ENCODE data around the gene LRRC75B. TPM values are rescaled to one million over a fixed set of nuclear protein-coding genes. Genes with fewer than 3 reads are reported as not detected.
"Not testable (repeated sequence)": the region's sequence is repeated elsewhere in the genome, so short reads cannot be mapped to it uniquely, and the experiment has no call there.

Gene LRRC75B
- polyA plus RNA-seq, 4 donors, result 25.8 to 41.2 (median 32.1) TPM

DNA sequence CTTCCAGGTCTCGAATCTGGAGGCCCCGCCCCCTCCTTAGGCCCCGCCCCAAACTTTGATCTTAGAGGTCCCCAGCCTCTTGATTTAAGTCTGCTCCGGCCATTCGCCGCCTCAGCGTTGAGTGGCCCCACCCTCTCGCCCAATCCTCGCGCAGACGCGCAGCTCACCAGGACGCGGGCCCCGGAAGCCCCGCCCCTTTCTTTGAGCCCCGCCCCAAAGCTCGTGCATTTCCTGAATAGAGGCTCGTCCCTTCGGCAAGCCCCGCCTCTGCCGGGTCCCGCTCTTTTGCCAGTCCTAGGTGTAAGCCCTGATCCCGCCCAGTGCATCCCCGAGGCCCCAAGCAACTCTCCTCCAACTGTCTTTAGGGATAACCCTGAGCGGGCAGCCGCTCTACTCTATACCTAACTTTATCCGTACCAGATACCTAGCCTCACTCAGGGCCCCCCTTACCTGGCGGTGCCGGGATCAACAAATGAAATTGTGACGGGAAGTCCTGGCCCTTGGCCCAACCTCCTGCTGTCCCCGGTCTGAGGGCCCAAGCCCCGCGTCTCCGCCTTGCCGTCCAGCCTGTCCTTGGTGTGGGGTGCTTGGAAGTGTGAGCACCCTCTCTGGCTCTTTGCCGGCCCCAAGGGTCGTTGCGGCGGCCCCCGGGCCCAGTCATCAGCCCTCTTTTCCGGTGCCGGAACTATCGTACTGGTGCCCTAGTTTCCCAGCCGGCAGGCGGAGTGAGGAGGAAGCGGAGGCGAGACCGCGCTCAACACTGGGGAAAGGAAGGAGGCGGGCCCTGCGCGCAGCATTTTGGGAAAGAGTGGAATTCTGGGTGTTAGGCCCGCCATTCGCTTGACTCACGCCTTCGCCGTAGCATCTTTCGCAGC lies 37.5 kb downstream of the LRRC75B start, which contains the start of gene SNRPD3:
TSS of gene SNRPD3 (plus strand) at position 835 of the 875 bp plus-strand sequence. CDS start 1,676 bp downstream, outside the sequence.
- DNase-seq (ENCODE audit: low read depth in 4 of 4, low spot score in 3 of 4), result peak; percentile 97 to 98 (median 98)

DNA sequence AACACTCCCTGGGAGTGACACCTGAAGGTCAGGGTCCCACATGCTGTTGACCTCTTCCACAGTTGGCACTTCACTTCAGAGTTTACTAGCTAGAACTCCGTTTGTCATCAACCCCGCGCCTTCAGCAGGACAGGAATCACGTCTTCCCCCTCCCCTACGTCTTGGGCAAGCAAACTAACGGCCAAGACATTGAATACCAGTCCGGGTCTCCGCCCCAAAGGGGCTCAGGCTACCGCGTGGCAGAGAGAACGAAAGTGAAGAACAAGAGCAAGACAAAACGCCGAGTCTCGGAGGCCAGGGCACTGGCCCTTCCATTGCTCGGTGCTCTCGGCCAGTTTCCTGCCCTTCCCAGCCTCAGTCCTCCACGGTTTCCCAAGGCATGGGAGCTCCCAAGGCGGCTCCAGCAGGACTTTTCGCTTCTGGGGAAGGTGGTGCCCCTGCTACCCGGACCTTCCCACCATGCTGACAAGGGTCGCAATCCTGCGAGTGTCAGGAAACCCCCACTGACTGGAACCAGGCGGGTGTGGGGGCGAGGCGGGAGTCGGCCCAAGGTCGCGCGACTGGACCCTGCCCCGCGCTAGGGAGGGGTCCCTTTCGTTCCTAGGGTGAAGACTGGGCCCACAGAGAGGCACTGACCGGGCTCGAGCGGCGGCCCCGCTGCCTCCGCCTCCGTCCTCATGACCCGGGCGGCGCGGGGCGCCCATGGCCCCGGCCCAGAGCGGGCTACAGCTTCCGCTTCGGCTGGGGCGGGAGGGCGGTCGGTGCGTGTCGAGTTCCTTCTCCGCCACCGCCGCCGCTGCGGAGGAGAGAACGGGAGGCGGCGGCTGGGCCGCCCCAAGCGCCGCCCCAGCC lies 38.3 kb downstream of the LRRC75B start, which contains the start of gene GUCD1:
TSS of gene GUCD1 (minus strand) at position 826 of the 852 bp plus-strand sequence. CDS start at position 679, 147 bp downstream.
- DNase-seq (ENCODE audit: low read depth in 4 of 4, low spot score in 3 of 4), result no peak

DNA sequence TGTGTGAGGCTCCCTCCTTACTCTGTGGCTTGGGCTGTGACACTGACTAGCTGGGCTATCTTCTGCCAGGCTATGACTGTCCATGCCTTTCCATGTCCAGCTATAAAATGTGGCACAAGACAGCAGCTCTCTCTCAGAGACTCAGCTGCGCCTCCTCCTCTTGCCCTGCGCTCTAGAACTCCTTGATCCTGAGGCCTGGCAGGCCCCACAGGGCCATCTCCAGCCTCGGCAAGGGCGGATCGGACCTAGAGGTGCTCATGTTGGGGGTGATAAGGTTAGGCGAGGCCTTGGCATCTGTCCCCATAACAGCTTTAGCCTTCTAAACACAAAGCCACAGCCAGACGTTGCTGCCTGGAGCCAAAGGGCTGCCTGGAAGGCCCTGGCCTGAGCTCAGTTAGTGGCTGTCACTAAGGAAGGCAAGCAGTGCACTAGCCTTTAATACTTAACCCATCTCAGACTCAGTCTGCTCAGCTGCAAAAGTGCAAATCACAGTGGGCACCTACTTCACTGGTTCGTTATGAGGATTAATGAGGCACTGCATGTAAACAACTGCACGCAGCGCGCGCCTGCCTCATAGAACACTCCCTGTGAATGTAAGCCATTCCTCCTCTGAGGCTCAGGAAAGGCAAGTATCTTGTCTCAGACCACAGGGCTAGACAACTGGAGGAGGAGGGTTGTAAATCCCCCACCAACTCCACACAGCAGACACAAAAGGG lies 39.1 kb downstream of the LRRC75B start:
- DNase-seq (ENCODE audit: low read depth in 4 of 4, low spot score in 3 of 4), result peak in 2 of 4 donors; percentile 4 to 10

DNA sequence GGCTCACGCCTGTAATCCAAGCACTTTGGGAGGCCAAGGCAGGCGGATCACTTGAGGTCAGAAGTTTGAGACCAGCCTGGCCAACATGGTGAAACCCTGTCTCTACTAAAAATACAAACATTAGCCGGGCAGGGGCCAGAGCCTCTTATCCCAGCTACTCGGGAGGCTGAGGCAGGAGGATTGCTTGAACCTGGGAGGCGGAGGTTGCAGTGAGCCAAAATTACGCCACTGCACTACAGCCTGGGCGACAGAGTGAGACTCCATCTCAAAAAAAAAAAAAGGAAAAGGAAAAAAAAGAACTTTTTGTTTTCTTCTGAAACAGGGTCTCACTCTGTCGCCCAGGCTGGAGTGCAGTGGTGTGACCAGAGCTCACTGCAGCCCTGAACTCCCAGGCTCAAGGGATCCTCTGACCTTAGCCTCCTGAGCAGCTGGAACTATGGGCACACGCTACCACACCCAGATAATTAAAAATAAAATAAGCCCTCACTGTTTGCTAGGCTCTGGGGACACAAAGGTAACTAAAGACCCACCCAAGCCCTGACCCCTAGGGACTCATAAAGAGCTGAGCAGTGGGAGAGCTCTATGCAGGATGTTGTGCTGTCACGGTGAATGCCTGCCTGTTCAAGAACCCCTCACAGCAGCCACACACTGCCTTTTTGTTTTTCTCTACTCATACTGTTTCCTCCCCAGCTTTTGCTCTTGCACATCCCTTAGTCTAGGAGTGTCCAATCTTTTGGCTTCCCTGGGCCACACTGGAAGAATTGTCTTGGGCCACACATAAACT lies 40.2 kb downstream of the LRRC75B start:
- not testable (repeated sequence) for DNase-seq (ENCODE audit: low read depth in 4 of 4, low spot score in 3 of 4)

DNA sequence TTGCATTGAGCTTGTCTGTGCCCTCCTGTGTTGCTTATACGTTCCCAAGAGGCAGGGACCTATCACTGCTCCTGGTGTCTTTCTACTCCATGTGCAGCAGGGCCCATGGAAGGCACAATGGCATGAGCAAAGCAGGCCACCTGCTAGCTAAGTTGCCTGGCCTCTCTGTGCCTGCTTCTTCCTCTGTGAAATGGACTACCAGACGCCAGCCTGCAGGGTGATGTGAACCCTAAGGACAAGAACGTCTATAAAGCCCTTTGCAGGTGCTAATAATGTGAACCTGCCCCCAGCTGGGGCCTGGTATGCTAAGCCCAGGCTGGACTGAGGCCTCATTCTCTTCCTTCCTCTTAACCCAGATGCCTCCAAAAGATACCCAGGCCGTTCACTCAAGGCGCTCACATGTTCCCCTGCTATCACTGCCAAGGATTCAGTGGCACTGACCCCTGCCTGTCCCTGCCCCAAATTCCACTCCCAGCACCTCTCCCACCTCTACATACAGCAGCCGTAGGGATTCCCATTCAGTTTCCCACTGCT lies 41.9 kb downstream of the LRRC75B start:
- DNase-seq (ENCODE audit: low read depth in 4 of 4, low spot score in 3 of 4), result no peak

DNA sequence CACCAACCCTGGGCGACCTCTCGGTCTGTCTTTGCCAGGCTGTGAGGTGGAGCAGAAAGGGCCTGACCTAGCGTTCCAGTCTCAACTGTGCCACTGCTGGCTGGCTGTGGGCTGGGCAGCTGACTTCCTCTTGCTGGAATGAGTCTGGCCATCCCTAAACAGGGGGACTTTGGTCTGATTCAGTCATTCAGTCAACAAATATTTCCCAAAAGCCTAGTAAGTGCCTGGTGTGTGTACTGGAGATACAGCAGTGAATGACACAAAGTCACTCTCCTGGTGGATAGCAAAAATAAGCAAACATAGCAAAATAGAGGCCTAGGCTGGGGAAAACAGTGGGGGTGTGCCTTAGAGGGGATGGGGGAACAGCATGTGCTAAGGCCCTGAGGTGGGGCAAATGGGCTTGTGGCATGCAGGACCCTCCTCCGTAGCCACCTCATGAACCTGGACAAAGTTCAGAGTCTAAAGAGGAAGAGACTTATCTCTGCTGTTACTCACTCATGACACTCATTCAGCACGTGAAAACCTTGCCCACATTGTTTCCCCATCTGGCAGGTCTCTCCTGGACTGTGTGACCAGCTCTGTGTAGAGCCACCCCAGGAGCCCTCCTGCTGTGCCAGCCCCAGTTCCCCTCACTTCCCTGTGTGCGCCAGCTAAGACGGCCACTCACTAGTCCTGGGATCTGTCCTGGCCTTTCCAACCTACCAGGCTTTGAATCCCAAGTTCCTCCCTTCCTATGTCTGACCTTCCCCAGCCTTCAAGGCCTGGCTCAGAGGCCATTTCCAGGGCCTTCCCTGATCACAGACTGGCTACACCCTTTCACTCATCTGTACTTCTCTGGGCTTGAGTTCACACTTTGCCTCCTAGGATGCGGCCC lies 42.6 kb downstream of the LRRC75B start:
- no peak for DNase-seq (ENCODE audit: low read depth in 4 of 4, low spot score in 3 of 4)

DNA sequence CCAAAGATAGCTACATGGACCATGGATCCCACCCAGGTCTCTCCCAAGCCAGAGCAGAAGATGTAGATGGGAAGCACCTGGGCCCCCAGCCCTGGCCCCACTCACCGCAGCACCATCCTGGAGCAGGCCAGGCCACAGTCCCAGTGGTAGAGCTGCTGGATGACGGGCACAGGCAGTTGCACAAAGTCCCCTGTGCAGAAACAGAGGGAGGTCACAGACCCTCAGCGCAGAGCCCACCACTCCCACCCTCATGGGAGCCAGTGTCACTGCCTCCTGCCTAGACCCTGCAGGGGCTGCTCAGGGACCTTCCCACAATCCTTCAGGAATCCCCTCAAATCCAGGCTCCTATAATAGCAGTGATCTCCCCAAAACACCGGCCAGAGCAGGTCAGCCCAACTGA lies 44.1 kb downstream of the LRRC75B start:
- no peak for DNase-seq (ENCODE audit: low read depth in 4 of 4, low spot score in 3 of 4)

DNA sequence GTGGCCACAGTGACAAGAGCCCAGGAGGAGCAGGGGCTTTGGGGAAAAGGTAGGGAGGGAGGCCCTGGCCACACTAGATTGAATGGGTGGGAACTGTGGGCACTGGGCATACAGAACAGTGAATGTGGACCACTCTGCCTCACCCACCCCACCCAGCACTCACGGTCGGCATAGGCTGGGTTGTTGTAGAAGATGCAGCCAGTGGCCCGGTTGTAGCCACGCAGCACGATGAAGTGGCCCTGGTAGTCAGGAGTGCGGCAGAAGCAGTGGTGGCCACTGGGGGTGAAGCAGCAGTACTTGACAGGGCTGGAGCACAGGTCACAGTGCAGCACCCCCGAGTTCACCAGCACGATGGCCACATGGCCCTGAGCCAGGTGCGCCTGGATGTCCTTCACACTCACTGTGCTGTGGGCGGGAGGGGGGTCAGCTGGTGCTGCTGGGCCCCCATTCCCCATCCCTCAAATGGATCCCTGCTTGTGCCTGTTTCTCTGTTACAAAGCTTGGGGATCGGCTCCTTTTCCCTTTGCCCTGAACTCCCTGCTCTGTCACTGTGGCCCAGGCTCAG lies 49.1 kb downstream of the LRRC75B start:
- no peak for DNase-seq (ENCODE audit: low read depth in 4 of 4, low spot score in 3 of 4)

DNA sequence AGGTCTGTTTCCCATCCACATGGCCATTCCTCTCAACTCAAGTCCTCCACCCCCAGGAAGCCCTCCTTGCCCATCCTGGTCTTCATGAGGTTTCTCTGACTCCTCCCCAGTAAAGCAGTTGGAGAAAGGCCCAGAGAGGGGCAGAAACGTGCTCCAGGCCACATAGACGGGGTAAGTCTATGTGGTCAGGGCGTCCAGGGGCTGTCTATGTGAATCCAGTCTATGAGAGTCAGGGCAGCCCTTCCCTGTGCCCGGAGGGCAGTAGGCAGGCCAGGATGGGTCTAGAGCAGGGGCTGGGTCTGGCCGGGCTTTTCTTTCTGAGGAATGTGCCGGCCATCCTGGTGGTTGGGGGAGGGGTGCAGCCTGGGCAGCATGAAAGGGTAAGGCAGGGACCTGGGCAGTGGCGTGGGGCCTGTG lies 49.7 kb downstream of the LRRC75B start:
- DNase-seq (ENCODE audit: low read depth in 4 of 4, low spot score in 3 of 4), result no peak

DNA sequence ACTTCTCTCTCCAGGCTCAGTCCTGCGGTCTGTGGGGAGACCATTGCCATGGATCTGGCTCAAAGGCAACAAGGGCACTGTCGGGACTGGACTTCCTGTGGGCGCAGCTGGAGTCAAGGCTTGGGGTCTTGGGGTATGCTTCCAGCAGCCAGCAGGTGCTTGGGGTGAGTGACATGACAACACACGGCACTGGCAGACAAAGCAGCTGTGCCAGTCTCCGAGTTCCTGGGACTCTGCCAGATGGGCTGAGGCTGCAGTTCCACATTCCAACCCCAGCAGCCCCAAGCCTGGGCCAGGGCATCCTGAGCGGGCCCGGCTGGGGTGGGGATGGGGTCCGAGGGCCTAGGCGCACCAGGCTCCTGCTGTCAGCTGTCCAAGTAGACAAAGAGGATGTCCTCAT lies 50.2 kb downstream of the LRRC75B start:
- no peak for DNase-seq (ENCODE audit: low read depth in 4 of 4, low spot score in 3 of 4)

DNA sequence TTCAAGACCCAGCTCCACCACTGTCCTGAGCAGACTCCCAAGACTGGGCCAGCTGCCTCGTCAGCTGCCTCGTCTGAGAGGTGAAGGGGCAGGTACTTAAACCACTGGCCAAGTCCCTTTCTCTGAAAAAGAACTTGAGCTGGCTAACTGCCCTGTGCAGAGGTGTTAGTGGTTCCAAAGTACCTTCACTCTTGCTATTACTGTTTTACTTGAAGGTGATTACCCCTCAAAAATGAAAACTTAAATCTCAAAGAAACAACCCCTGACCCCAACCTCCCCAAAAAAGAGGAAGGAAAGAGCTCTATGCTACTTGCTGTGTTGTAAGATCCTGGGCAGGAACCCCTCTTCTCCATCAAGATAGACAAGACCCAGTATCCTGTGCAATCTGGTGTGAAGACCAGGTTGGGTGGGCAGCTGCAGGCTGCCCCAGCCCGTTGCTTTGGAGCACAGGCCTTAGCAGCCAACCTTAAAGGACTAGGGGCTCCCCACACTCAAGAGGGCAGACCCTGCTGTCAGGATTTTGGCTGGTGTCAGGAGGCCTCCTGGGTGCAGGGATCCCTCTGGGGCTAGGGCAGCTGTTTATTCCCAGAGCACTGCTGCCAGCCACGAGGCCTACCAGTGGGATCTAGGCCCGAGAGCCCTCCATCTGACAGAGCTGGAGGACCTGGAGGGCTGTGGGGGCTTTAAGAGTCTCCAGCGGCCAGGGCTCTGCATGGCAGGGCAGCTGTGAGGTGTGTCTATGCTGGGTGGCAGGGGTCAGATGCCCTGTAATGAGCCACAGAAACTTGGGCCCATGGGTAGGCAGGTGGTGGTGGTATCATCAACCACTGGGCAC lies 51.0 kb downstream of the LRRC75B start:
- no peak for DNase-seq (ENCODE audit: low read depth in 4 of 4, low spot score in 3 of 4)

DNA sequence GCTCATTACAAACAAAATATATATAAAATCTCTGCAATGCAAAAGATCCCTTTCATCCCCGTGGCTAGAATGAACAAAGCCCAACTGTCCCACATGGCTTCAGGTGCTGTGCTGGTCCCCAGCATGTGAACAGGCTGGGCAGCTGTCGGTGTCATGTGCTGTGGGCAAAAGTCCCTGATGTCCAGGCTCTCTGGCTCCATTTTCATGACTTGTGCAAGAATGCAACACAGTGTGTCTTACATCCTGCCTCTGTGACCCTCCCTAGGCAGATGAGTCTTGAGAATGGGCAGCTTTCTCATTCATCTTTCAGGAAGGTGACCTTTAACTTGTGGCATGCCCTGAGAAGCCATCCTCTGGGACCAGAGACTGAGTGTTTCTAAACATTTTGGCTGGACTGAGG lies 52.4 kb downstream of the LRRC75B start:
- no peak for DNase-seq (ENCODE audit: low read depth in 4 of 4, low spot score in 3 of 4)

DNA sequence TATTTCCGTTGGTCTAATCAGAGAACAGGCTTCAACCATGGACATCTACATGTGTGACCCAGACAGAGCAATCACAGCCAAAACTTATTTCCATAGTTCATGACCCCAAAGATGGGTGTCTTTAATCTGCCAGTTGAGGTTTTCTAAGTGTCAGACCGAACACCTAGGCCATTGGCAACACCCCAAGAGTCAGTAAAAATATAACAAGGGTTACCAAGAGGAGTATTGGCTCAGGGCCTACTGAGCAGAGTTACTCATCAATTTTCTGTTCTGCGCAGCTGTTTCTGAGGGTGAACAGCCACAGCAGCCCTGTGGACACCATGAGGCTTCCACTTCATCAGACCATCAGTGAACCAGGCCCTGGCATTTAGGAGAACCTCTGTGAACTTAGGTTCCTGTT lies 56.8 kb downstream of the LRRC75B start:
- no peak for DNase-seq (ENCODE audit: low read depth in 4 of 4, low spot score in 3 of 4)
